ENCODE measurements around the gene OLFM2.

GRCh38 chr19:9932835-9933234 lies 3.5 kb downstream of the OLFM2 start:
- TF ChIP-seq CTCF (conservative IDR thresholded peaks at IDR 0.05; ENCODE audit: low read length), result no peak
- TF ChIP-seq EZH2phosphoT487 (IDR thresholded peaks at IDR 0.05; ENCODE audit: borderline replicate concordance), result no peak

Data from Loucy (cell line).